Uterus (tissue), 4 donors: ENCODE data around the gene TTLL1. TPM values are rescaled to one million over a fixed set of nuclear protein-coding genes. Genes with fewer than 3 reads are reported as not detected.

ENCODE experiments used
- DNase-seq, 2 donors: peaks; one replicate each; pipeline ENCODE4 v3.0.0-alpha.2; 2019 to 2020
- H3K27ac ChIP-seq, 2 donors: fragments of 200-600 bp; sonication (generic); 1 replicate in 1 of 2; 2 replicates in 1 of 2; pipeline ENCODE4 v1.5.1; 2016 to 2018
- H3K27me3 ChIP-seq, 2 donors: fragments of 200-600 bp; sonication (generic); one replicate each; pipeline ENCODE4 v1.5.1; 2018 to 2019; ENCODE audit warnings: control low read depth in 1 of 2
- H3K36me3 ChIP-seq, 2 donors: fragments of 200-600 bp; sonication (generic); one replicate each; pipeline ENCODE4 v1.5.1; 2019; ENCODE audit warnings: control low read depth in 1 of 2
- H3K4me1 ChIP-seq, 2 donors: fragments of 200-600 bp; sonication (generic); one replicate each; pipeline ENCODE4 v1.5.1; 2018 to 2019; ENCODE audit warnings: control low read depth in 1 of 2
- H3K4me3 ChIP-seq, 2 donors: fragments of 200-600 bp; sonication (generic); 1 replicate in 1 of 2; 2 replicates in 1 of 2; pipeline ENCODE4 v1.5.1; 2018 to 2019; ENCODE audit warnings: mild to moderate bottlenecking in 1 of 2
- H3K9me3 ChIP-seq, 2 donors: fragments of 200-600 bp; sonication (generic); one replicate each; pipeline ENCODE4 v1.5.1; 2019; ENCODE audit warnings: control low read depth in 1 of 2
- POLR2A ChIP-seq, 2 donors: fragments of 450-650 bp; IDR thresholded peaks; one replicate each; pipeline ENCODE4 v1.6.1; 2016; ENCODE audit warnings: antibody characterized with exemption in 2 of 2, mild to moderate bottlenecking in 1 of 2, moderate library complexity in 1 of 2
- intact Hi-C: fragments of 100-400 bp; cut with DNase I; formaldehyde crosslinking; loops from one replicate; pipeline ENCODE4 v1.15.1; 2023; ENCODE audit warnings: low total_unique reads
- total RNA-seq, 4 donors: library from RNA; depleted of rRNA in 3 of 4; stranded (reverse); fragments of >200 nt in 3 of 4; gene quantifications; one replicate each; pipeline versions ENCODE4 v1.1.0 to v1.2.4, GENCODE V29; 2014 to 2023
- TF ChIP-seq, protein P1 (sequence below), 4 experiments: fragments of 200-600 bp in 2 of 4; fragments of 450-650 bp in 2 of 4; sonication (generic) in 2 of 4; IDR thresholded peaks; one replicate each; pipeline ENCODE4 v1.5.1; 2016 to 2019; ENCODE audit warnings: antibody characterized with exemption in 4 of 4, mild to moderate bottlenecking in 2 of 4, moderate library complexity in 1 of 4
- donor health status: DM: yes; HTN: yes; CAD: no.

TTLL1 gene
- total RNA-seq, 4 donors from 2014 or later = 3.6 to 12.5 (median 5.3) TPM

DNA sequence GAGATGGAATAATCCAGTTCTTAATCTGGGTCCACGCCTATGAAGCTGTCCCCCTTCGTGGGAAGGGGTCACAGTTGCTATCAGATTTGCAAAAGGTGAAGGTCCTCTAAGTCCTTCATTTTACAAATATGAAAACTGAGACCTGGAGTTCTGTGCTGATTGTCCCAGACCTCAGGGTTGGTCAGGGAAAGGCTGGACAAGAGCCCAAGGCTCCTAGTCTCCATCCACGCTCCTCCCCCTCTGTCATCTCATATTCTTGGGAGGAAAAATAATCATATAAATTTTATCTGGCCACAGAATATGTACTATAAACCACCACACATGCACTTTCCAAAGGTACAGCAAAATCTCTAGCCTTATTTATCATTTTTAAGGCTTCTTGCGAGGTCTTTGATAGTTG, 79.7 kb downstream of the TTLL1 start:
- intact Hi-C loops = no loop called here
- DNase-seq = no peak
- no peak overlapping the region for H3K4me3 ChIP-seq
- no peak overlapping the region for H3K27ac ChIP-seq
- H3K9me3 ChIP-seq = no peaks in the 10 kb centered on the region
- no peaks in the 10 kb centered on the region for H3K27me3 ChIP-seq
- TF ChIP-seq, protein P1, sequence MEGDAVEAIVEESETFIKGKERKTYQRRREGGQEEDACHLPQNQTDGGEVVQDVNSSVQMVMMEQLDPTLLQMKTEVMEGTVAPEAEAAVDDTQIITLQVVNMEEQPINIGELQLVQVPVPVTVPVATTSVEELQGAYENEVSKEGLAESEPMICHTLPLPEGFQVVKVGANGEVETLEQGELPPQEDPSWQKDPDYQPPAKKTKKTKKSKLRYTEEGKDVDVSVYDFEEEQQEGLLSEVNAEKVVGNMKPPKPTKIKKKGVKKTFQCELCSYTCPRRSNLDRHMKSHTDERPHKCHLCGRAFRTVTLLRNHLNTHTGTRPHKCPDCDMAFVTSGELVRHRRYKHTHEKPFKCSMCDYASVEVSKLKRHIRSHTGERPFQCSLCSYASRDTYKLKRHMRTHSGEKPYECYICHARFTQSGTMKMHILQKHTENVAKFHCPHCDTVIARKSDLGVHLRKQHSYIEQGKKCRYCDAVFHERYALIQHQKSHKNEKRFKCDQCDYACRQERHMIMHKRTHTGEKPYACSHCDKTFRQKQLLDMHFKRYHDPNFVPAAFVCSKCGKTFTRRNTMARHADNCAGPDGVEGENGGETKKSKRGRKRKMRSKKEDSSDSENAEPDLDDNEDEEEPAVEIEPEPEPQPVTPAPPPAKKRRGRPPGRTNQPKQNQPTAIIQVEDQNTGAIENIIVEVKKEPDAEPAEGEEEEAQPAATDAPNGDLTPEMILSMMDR (IDR thresholded peaks at IDR 0.05) = no peak
- TF ChIP-seq POLR2A (IDR thresholded peaks at IDR 0.05) = no peak
- no peaks in the 10 kb centered on the region for H3K36me3 ChIP-seq
- H3K4me1 ChIP-seq = no peaks in the 10 kb centered on the region

DNA sequence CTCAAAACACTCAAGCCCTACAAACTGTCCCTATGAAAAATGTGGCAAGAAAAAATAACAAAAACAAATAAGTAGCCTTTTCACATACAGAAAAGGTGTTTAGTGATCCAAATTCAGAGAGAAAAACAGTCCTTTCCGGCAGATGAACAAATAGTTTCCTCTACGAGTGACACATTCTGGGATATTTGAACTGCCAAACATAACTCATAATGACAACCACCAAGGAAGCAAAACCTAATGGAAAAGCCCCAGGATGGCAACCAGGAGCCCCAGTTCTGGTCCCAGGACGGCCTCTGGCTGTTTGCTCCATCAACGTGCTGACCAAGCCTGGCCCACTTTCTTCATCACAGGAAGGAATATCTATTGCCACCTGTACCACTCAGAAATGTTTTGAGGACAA, 80.3 kb downstream of the TTLL1 start:
- Histone ChIP-seq H3K27ac (no peak overlapping the region), H3K9me3 (no peaks in the 10 kb centered on the region), H3K4me1 (peaks cover 0 to 4% of the 10 kb centered on the region in 2 donors), H3K4me3 (no peak overlapping the region), H3K27me3 (no peaks in the 10 kb centered on the region), H3K36me3 (no peaks in the 10 kb centered on the region)
- no peak for TF ChIP-seq POLR2A (IDR thresholded peaks at IDR 0.05)
- TF ChIP-seq, protein P1 (IDR thresholded peaks at IDR 0.05) = no peak
- intact Hi-C loops = no loop called here
- DNase-seq = no peak

DNA sequence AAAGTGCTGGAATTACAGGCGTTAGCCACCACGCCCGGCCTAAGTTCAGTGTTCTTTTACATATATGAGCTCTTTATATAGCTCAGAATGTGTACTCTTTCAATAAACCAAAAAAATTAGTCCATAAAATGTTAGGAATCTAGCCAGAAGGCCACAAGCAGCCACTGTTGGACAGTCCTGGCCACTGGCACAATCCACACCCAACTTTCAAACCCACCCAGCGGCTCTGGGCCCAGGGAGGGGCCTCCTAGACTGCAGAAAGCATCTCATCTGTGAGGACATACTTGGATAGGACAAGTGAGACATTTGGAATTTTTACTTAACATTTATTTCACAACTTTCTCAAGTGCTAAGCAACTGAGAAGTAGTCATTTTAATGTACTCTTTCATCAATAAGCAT, 80.7 kb downstream of the TTLL1 start:
- Histone ChIP-seq H3K9me3 (no peaks in the 10 kb centered on the region), H3K4me3 (no peak overlapping the region), H3K27me3 (no peaks in the 10 kb centered on the region), H3K27ac (no peak overlapping the region), H3K4me1 (peaks cover 0 to 4% of the 10 kb centered on the region in 2 donors), H3K36me3 (no peaks in the 10 kb centered on the region)
- no peak for TF ChIP-seq POLR2A (IDR thresholded peaks at IDR 0.05)
- TF ChIP-seq, protein P1 (IDR thresholded peaks at IDR 0.05) = no peak
- intact Hi-C loops = no loop called here
- no peak for DNase-seq

DNA sequence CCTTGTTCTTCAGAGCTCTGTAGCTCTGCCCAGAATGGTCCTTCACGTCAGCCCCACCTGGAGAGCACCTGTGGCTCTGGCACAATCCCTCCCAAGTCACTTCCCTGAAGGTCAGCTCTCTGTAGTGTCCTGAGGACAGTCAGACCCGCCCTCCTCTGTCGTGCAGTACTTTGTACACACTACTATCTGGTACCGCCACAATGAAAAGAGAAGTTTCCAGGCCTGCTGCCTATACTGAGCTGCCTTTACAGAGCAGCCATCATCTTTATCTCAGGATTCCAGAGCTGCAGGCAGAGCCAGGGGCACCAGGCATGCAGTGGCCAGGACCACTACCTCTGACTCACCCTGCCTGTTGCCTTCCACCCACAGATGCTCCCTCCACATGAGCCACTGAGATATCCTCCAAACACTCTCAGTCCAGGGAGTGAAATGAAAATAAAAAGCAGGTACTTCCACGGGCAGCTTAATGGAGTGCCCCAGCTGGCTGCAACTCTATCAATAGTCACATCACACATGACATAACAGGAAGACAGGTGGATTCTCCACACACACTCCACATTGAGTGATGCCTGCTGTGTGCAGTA, 81.6 kb downstream of the TTLL1 start:
- TF ChIP-seq, protein P1 (IDR thresholded peaks at IDR 0.05) = no peak
- TF ChIP-seq POLR2A (IDR thresholded peaks at IDR 0.05) = no peak
- Histone ChIP-seq H3K27ac (no peak overlapping the region), H3K27me3 (no peaks in the 10 kb centered on the region), H3K9me3 (no peaks in the 10 kb centered on the region), H3K36me3 (no peaks in the 10 kb centered on the region), H3K4me1 (peaks cover 0 to 9% of the 10 kb centered on the region in 2 donors), H3K4me3 (no peak overlapping the region)
- DNase-seq = no peak
- intact Hi-C loops = no loop called here

DNA sequence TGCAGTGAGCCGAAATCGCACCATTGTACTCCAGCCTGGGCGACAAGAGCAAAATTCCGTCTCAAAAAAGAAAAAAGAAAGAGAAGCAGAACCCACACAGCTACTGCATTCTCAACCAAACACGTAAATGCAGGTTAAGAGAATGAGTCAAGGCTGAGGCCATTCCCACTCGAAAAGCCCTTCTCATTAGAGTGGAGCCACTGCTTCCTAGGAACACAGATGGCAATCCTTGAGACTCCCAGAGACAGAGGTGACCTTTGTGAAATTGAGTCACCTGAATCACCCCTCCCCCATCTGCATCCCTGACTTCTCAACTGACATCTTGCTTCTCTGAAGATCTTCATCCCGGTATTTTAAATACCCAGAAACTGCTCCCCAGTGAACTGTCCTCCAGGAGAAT, 82.4 kb downstream of the TTLL1 start:
- no peak overlapping the region for H3K27ac ChIP-seq
- TF ChIP-seq, protein P1 (IDR thresholded peaks at IDR 0.05) = no peak
- TF ChIP-seq POLR2A (IDR thresholded peaks at IDR 0.05) = no peak
- no peak for DNase-seq
- H3K4me3 ChIP-seq = no peak overlapping the region
- H3K4me1 ChIP-seq = peaks cover 0 to 9% of the 10 kb centered on the region in 2 donors
- no peaks in the 10 kb centered on the region for H3K27me3 ChIP-seq
- intact Hi-C loops = no loop called here
- H3K36me3 ChIP-seq = no peaks in the 10 kb centered on the region
- H3K9me3 ChIP-seq = no peaks in the 10 kb centered on the region
